Thyroid gland (tissue), 4 donors: ENCODE results near the gene DSC1. TPM values are rescaled to one million over a fixed set of nuclear protein-coding genes. Genes with fewer than 3 reads are reported as not detected.

Source experiments
- DNase-seq, 2 donors: peaks; one replicate each; pipeline ENCODE4 v3.0.0-alpha.2; 2019
- H3K27ac ChIP-seq, 3 donors: fragments of 200-600 bp; sonication (generic); 1 replicate in 2 of 3; 2 replicates in 1 of 3; pipeline ENCODE4 v1.5.1; 2016 to 2019; ENCODE audit warnings: mild to moderate bottlenecking in 1 of 3, moderate library complexity in 1 of 3
- H3K27me3 ChIP-seq: fragments of 200-600 bp; sonication (generic); one replicate; pipeline ENCODE4 v1.5.1; 2019
- H3K36me3 ChIP-seq, 2 donors: fragments of 200-600 bp; sonication (generic); one replicate each; pipeline ENCODE4 v1.5.1; 2016 to 2019
- H3K4me1 ChIP-seq, 2 donors: fragments of 200-600 bp; sonication (generic); one replicate each; pipeline ENCODE4 v1.5.1; 2017 to 2019
- H3K4me3 ChIP-seq, 3 donors: fragments of 200-600 bp; sonication (generic); replicated peaks in 1 of 3; 1 replicate in 2 of 3; 2 replicates in 1 of 3; pipeline ENCODE4 v1.5.1; 2016; ENCODE audit warnings: mild to moderate bottlenecking in 1 of 3
- H3K9me3 ChIP-seq: fragments of 200-600 bp; sonication (generic); one replicate; pipeline ENCODE4 v1.5.1; 2017
- CTCF ChIP-seq, 6 experiments: fragments of 200-600 bp in 3 of 6; fragments of 450-650 bp in 3 of 6; sonication (generic) in 3 of 6; IDR thresholded peaks; one replicate each; pipeline ENCODE4 v1.5.1; 2016 to 2019; ENCODE audit warnings: antibody characterized with exemption in 6 of 6, mild to moderate bottlenecking in 2 of 6, inconsistent platforms in 1 of 6, moderate library complexity in 1 of 6
- POLR2A ChIP-seq, 2 donors: fragments of 450-650 bp; IDR thresholded peaks; one replicate each; pipeline ENCODE4 v1.6.1; 2017; ENCODE audit warnings: antibody characterized with exemption in 2 of 2, mild to moderate bottlenecking in 2 of 2, moderate library complexity in 1 of 2
- WGBS, 2 donors: methylation state at CpG; one replicate each; pipeline ENCODE4 v1.1.5; 2017; 5-methylcytosine and 5-hydroxymethylcytosine counted together
- intact Hi-C: fragments of 100-400 bp; cut with DNase I; formaldehyde crosslinking; loops from one replicate; pipeline ENCODE4 v1.15.1; 2023
- total RNA-seq, 4 donors: library from RNA; depleted of rRNA; stranded (reverse); fragments of >200 nt; gene quantifications; one replicate each; pipeline ENCODE4 v1.2.3, GENCODE V29; 2016

Gene DSC1
- total RNA-seq, 4 donors from 2014 or later: not detected

GRCh38 chr18:31105733-31106132 lies 56.9 kb downstream of the DSC1 start:
- Histone ChIP-seq H3K9me3 (no peaks in the 10 kb centered on the region), H3K36me3 (no peaks in the 10 kb centered on the region), H3K4me3 (no peak overlapping the region), H3K4me1 (peaks cover 0 to 2% of the 10 kb centered on the region in 2 donors), H3K27me3 (no peaks in the 10 kb centered on the region), H3K27ac (no peak overlapping the region)
- intact Hi-C loops: loop anchor here (10.0 kb wide), 1 partner anchor 119 kb away; no protein-coding TSS in a partner anchor
- no peak for TF ChIP-seq CTCF (IDR thresholded peaks at IDR 0.05)
- no peak for TF ChIP-seq POLR2A (IDR thresholded peaks at IDR 0.05)
- WGBS, 2 donors: 92 to 93% methylated on average over 3 of the region's 3 CpGs
- no peak for DNase-seq

- no peak overlapping the region for H3K4me3 ChIP-seq
- H3K27ac ChIP-seq: no peak overlapping the region
- intact Hi-C loops: loop anchor here (10.0 kb wide), 1 partner anchor 120 kb away; no protein-coding TSS in a partner anchor
- H3K27me3 ChIP-seq: no peaks in the 10 kb centered on the region
- no peaks in the 10 kb centered on the region for H3K9me3 ChIP-seq
- H3K4me1 ChIP-seq: peaks cover 0 to 7% of the 10 kb centered on the region in 2 donors
- TF ChIP-seq CTCF (IDR thresholded peaks at IDR 0.05) (no peak), POLR2A (IDR thresholded peaks at IDR 0.05) (no peak)
- H3K36me3 ChIP-seq: no peaks in the 10 kb centered on the region
- DNase-seq: no peak
- WGBS, 2 donors: 74 to 79% methylated on average over 3 of the region's 3 CpGs
Observed at GRCh38 chr18:31104444-31104843, 58.2 kb downstream of the DSC1 start.

GRCh38 chr18:31103423-31103822 lies 59.2 kb downstream of the DSC1 start:
- no peak for TF ChIP-seq POLR2A (IDR thresholded peaks at IDR 0.05)
- no peak for TF ChIP-seq CTCF (IDR thresholded peaks at IDR 0.05)
- 91 to 94% methylated on average over 3 of the region's 3 CpGs for WGBS, 2 donors
- no peak overlapping the region for H3K27ac ChIP-seq

GRCh38 chr18:31102941-31103340 lies 59.7 kb downstream of the DSC1 start:
- Histone ChIP-seq H3K4me3 (no peak overlapping the region), H3K27me3 (no peaks in the 10 kb centered on the region), H3K4me1 (peaks cover 0 to 7% of the 10 kb centered on the region in 2 donors), H3K27ac (no peak overlapping the region), H3K9me3 (no peaks in the 10 kb centered on the region), H3K36me3 (no peaks in the 10 kb centered on the region)
- intact Hi-C loops: loop anchor here (10.0 kb wide), 1 partner anchor 122 kb away; no protein-coding TSS in a partner anchor
- TF ChIP-seq CTCF (IDR thresholded peaks at IDR 0.05) (no peak), POLR2A (IDR thresholded peaks at IDR 0.05) (no peak)
- 87 to 89% methylated on average over 2 of the region's 2 CpGs for WGBS, 2 donors
- DNase-seq: no peak

More at GRCh38 chr18:31103423-31103822, 59.2 kb downstream of the DSC1 start:
- intact Hi-C loops: loop anchor here (10.0 kb wide), 1 partner anchor 121 kb away; no protein-coding TSS in a partner anchor
- H3K9me3 ChIP-seq: no peaks in the 10 kb centered on the region
- H3K4me1 ChIP-seq: peaks cover 0 to 7% of the 10 kb centered on the region in 2 donors
- no peak overlapping the region for H3K4me3 ChIP-seq
- no peaks in the 10 kb centered on the region for H3K36me3 ChIP-seq
- no peaks in the 10 kb centered on the region for H3K27me3 ChIP-seq
- DNase-seq: no peak

GRCh38 chr18:31102025-31102684 lies 60.5 kb downstream of the DSC1 start, which contains the start of gene DSC2:
DSC2 (minus strand) TSS chr18:31102421; CDS start chr18:31101971, 450 bp downstream.
- peak; percentile 47 to 53 for DNase-seq
- peak within 1 kb of the TSS; percentile 10 to 56 (median 48) for H3K4me3 ChIP-seq
- 7 to 11% methylated on average over 13 to 20 of the region's 44 CpGs for WGBS, 2 donors
- intact Hi-C loops: loop anchor here (10.0 kb wide), 1 partner anchor 123 kb away; no protein-coding TSS in a partner anchor
- H3K27me3 ChIP-seq: no peaks in the 10 kb centered on the region
- peaks cover 0 to 7% of the 10 kb centered on the region in 2 donors for H3K4me1 ChIP-seq
- no peaks in the 10 kb centered on the region for H3K36me3 ChIP-seq
- H3K9me3 ChIP-seq: no peaks in the 10 kb centered on the region
- H3K27ac ChIP-seq: peak within 1 kb of the TSS; percentile 45 to 73 (median 66)
- TF ChIP-seq CTCF (IDR thresholded peaks at IDR 0.05): no peak
- TF ChIP-seq POLR2A (IDR thresholded peaks at IDR 0.05): peak in 1 of 2 donors; percentile 48
